HPDE6-E6E7 (cell line): ENCODE results near the gene HDAC11.
"Not testable (repeated sequence)": the region's sequence is repeated elsewhere in the genome, so short reads cannot be mapped to it uniquely, and the experiment has no call there.

Experiments
- DNase-seq: peaks from one replicate; pipeline ENCODE4 v3.0.0; 2011; ENCODE audit warnings: missing footprints; ENCODE audit errors: extremely low spot score

HDAC11 gene

DNA sequence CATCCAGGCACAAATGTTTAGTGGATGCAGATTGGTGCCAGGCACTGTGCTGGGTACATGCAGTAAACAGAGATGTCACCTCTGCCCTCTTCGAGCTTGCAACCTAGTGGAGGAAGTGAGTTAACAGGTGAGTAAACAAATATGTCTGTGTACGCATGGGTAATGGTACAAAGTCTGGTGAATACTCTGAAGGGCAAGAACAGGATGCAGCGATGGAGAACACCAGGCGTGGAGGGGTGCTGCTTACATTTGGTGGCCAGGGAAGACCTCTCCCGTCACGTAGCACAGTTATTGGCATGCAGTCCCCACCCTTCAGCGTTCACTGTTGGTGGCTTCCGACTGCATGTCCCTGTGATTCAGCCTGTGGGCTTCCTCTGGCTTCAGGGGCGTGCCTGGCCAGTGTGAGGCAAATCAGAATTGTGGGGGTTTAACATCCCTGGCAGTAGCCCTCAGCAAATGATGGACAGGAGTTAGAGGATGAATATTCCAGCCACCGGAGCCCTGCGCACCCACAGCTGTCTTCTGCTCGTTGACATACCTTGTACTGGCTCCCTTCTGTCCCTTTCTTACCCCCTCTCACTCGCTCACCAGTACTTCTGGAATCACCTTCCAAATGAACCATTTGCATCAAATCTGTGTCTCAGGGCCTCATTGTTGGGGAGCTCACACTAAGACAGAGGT, 9.1 kb upstream of the HDAC11 start:
- DNase-seq: no peak

DNA sequence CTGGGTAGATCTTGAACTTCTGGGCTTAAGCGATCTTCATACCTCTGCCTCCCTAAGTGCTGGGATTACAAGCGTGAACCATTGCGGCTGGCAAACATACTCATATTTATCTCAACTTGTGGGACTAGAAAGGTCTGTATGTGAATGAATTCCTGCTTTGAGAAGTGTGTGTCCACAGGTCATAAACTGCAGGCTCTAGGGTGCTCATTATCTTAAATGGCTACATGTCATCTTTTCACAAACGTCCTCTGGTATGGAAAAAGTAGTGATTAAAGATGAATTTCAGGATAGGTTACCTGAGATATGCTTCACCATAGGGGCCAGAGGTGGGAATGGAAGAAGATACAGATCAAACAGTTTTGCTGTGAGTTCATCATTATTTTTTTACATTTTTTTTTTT, 7.8 kb upstream of the HDAC11 start:
- no peak for DNase-seq

DNA sequence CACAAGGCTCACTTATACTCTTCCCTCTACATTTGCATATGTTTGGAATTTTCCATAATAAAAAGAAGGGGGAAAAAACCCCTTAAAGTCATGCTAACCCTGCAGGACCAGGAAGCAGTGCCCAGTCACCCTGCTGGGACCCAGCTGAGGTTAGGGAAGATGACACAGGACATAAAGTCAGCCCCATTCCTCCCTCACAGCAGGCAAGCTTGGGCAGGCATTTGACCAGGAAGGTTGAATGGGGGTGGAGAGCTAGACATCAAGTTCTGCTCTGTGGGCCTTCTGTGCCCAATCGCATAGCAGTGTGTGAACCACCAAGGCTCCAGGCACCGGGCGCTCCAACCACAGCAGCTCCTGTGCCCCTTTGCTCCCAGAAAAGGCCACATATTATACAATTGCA, 7.1 kb upstream of the HDAC11 start:
- no peak for DNase-seq

DNA sequence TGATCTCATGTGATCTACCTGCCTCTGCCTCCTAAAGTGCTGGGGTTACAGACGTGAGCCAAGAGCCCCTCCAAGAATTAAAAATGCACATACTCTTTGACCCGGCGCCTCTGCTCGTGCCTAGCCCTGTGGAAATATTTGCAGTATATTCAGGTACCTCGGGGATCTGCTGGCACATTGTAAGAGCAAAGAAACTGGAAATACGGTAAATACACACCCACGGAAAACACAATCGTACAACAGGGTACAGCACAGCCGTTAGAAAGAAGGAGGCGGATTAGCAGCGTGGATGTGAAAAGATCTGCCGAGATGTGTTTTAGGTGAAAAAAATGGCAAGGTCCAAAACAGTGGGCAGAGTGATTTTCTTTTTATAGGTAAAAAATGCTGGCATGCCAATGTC, 6.1 kb upstream of the HDAC11 start:
- no peak for DNase-seq

DNA sequence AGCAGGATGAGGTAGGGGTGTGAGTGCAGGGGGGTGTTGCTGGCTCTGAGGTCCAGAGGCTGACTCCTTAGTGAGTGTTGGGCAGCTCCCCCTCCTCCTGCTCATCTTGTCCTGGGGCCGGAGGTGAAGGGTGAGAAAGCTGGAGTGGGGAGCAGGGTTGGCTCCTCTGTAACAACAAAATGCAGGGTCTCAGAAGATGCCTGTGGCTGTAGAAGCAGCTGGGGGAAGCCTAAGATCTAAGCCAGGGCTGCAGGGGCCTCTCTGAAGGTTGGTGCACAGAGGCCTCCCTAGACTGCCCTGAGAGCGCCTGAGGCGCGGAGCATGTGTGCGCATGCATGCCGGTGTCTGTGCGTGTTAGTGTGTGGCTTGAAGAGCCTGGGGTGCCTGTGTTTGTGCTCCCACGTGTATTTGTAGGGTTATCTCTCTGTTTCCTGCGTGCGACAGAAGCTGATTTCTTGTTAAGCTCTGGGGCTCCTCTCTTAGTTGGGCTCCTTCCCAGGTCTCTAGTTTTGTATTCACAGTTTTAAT, 5.3 kb upstream of the HDAC11 start:
- DNase-seq: no peak

DNA sequence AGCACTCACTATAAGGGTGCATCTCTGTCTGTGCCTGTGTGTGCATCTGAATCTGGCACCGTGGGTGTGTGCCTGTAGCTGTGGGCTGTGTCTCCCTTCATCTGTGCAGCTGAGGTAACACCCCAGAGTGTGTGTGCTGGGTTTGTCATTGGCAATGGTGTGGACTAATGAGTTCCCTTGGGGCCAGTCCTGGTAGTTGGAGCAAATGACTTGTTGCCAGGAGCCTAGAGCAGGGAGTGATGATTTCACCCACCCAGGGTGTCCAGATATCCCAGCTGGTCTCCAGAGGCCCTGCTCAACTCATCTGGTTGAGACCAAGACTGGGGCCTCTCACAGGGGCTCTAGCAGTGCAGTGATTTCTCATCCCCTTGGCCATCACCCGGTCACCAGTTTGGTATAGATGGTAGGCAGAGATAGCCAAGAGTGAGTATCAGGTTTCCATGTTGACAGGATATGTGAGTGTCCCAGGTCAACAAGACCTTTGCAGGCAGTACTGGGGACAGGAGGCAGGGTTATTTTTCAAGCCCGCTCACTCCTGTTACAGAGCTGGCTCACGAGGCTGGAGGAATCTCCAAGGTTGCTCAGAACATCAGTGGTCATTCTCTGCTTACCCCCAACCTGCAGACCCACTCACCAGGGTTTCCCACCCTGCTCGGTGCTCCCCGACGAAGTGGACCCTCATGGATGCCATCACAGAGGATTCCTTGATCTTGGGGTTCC, 4.1 kb upstream of the HDAC11 start:
- no peak for DNase-seq

DNA sequence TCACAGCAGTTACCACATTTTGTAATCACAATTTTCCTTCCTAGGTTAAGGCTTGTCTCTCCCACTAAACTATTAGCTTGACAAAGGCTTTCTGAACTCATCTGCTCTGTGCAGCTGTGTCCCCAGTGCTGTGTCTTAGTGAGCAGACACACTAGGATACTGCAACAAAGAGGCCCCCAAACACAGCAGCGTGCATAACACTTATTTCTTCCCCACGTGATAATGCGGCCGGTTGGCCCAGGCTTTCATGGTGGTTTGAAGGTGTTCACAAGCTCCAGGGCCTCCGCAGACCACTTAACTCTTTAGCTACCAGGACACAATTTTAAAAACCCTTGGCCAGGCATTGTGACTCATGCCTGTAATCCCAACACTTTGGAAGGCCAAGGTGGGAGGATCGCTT, 2.2 kb upstream of the HDAC11 start:
- no peak for DNase-seq

DNA sequence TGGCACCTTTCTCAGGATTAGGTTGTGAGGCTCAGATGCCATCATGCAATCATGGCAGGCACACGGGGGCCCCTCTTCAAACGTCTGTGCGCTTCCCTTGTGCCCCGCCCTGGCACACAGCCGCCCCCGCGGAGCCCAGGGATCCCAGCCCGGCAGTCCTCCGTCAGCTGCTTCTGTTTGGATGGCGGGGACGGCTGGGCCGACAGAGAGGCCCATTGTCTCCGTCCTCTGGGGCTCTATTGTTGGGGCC, 849 bp upstream of the HDAC11 start:
- DNase-seq: no peak

DNA sequence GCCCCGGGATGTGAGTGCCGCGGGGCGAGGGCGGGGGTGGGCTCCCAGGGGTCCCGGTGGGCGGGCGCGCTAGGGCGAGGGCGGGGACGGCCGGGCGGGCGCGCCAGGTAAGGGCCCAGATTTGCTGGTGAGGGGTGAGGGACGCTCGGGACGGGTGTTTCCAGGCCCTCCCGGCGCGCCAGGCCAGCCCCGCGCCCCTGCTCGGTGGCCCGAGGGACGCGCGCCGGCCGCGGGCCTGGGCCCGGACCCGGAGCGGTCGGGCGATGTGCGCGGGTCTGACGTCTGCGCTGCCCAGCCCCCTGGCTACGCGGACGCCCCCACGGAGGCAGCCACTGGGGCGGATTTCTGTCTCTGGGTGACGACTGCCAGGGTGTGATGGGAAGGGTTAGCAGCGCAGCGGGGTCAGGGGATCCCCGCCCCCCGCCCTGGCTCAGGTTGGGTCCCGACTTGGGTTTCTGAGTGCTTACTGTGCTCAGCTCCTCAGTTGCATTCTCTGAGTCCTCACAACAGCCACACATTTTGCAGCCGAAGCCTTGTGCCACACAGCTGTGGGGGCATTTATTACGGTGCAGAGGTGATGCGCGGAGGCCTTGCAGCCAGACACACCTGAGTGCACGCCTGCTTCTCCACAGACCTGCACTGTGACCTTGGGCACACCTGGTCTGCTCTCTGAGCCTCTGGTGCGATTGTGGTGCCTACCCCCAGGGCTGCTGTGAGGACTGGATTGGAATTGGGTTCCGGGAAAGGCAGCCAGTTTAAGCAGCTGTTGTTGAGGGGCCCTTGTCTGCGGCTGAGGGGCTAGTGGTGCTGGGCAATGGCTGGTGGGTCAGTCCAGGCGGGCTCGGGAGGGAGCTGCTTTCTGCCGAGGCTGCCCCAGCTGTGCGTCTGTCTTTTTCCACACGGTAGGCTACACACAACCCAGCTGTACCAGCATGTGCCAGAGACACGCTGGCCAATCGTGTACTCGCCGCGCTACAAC, 523 bp downstream of the HDAC11 start:
- DNase-seq: no peak

DNA sequence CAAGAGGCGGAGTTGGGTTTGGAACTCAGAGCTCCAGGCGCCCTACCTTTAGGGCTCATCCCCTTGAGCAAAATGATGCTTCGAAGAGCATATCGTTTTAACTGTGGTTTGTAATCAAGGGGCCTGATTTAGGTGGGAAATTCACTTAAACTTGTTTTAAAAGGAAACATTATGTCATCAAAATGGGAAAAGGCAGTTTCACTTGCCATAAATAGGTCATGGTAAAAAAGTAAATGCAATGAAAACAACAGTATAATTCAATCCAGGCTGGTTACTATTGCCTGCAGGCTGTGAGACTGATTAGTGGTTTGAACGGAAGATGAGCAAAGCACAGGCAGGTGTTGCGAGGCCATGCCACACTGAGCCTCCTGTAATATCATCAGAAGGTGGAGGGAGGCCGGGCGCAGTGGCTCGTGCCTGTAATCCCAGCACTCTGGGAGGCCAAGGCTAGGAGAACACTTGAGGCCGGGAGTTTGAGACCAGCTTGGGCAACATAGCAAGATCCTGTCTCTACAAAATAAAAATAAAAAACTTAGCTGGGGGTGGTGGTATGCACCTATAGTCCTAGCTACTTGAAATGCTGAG, 2.1 kb downstream of the HDAC11 start:
- no peak for DNase-seq

DNA sequence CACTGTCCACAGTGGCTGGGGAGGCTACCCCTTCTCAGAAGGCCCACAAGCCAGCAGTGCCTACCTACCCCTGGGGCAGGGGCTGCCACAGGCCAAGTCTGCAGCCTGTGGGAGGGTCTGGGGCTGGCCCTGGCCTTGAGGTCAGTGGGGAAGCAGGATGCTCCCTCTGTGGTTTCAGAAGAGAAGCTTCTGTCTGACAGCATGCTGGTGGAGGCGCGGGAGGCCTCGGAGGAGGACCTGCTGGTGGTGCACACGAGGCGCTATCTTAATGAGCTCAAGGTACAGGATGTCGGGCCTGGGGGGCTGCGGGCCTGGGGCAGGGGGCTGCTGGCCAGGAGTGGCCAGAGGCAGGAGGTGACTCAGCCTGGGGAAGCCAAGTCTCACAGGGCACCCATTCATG, 3.2 kb downstream of the HDAC11 start:
- no peak for DNase-seq

DNA sequence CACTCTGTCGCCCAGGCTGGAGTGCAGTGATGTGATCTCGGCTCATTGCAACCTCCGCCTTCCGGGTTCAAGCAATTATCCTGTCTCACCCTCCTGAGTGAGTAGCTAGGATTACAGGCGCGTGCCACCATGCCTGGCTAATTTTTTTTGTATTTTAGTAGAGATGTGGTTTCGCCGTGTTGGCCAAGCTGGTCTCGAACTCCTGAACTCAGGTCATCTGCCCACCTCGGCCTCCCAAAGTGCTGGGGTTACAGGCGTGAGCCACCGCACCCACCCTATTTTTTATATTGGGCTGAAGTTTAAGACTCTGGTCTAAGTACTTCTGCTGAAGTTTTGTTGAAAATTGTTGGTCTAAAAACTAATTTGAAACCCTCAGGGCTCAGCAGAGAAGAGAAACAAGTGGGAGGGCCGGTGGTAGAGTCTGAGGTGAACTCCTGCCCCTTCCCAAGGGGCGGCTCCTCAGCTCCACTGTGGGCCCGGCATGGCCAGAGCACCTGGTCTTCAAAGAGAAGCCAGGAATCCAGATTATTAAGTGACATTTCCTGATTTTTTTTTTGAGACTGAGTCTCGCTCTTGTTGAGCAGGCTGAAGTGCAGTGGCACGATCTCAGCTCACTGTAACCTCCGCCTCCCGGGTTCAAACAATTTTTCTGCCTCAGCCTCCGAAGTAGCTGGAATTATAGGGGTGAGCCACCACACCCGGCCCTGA, 4.0 kb downstream of the HDAC11 start:
- DNase-seq: no peak

DNA sequence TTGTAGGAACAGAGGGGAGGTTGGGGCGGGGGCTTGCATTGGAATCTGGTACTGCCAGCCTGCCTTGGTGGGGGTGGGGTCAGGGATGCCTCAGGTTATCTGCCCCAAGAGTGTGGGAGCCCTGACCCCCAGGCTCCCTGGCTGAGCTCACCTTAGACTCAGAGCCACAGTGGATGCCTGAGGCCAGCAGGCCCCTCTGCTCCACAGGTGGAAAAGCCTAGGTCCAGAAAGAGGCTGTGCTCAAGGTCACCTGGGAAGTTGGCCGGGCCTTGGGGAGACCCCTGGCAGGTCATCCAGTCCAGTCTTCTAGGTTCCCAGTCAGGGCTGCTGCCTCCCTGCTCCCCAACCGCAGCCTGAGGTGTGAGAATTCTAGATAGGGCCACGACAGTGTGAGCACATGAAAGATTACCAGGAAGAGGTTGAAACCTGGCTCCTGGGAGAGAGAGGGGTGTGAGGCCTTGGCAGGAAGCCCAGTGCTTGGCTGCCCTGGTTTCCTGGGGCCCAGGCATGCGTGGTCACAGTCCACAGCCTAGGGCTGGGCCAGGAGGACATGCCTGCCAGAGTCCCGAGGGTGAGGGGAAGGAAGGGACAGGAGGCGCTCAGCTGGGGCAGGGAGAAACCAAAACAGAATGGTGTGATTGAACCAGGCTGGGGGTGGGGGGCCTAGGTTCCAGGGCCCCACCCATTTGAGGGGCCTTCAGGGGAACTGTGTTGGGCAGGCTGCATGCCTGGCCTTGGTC, 4.9 kb downstream of the HDAC11 start:
- DNase-seq: no peak

DNA sequence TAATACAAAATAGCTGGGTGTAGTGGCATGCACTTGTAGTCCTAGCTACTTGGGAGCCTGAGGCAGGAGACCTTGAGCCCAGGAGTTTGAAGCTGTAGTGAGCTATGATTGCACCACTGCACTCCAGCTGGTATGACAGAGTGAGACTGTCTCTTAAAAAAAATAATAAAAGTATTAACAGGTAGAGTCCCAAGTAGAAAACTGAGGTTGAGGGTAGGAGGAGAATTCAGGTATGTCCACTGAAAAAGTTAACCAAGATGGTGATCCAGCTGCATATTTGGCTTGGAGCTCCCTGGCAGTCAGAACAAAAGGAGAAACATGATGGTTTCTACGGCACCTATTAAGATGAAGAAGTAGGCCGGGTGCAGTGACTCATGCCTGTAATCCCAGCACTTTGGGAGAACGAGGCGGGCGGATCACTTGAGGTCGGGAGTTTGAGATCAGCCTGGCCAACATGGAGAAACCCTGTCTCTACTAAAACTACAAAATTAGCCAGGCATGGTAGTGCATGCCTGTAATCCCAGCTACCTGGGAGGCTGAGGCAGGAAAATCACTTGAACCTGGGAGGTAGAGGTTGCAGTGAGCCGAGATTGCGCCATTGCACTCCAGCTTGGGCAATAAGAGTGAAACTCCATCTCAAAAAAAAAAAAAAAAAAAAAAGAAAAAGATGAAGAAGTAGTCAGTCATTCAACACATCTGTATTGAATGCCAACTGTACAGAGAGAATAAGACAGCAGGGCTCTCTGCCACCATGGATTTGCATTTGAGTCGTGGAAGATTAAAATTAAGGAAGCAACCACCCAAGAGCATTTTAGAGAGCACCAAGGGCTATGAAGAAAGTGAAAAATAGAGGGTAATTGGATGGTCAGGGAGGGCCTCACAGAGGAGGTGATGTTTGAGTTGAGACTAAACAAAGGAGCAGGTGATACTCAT, 5.8 kb downstream of the HDAC11 start:
- not testable (repeated sequence) for DNase-seq

DNA sequence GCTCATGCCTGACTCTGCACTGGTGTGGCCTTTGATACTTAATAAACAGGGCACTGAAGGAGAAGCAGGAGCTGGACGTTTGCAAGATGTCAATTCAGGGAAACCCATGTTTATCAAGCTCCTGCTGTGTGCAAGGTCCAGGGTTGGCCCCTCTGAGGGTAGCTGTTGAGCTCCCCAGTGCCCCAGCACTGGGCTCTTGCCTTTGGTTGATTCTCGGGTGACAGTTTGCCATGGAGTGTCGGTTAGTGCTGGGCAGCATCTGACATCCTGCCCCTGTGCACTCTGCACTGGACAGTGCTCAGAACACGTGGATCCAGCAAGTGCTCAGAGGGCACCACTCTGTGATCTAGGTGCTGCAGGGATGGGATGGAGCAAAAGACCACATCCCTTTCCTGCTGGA, 7.3 kb downstream of the HDAC11 start:
- no peak for DNase-seq

DNA sequence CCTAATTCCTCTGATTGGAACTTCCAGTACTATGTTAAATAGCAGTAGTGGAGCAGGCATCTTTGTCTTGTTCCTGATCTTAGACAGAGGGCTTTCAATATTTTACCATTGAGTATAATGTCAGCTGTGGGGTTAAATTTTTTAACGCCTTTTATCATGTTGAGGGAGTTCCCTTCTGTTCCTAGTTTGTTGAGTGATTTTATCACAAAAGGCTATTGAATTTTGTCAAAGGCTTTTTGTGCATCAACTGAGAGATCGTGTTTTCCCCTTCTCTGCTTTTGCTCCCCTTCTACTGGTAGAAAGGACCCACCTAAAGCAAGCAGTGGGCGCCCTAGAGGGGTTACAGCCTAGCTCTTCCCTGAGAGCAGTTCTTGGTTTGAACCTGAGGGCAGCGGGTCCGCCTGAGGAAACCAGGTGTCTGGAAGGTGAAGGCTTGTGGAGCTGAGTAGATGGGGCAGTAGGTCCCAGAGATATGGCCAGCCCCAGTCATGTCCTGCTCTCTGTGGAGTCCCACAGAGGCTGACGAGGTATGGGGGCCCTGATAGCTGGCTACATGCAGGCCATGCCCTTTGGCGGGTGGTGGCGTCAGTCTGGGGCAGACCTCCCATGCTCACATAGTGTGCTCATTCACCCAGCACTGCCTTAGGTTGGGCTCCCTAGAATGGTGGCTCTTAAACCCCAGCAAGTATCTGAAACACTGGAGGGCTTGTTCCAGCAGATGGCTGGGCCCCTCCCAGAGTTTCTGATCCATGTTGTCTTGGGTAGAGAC, 11.3 kb downstream of the HDAC11 start:
- no peak for DNase-seq

DNA sequence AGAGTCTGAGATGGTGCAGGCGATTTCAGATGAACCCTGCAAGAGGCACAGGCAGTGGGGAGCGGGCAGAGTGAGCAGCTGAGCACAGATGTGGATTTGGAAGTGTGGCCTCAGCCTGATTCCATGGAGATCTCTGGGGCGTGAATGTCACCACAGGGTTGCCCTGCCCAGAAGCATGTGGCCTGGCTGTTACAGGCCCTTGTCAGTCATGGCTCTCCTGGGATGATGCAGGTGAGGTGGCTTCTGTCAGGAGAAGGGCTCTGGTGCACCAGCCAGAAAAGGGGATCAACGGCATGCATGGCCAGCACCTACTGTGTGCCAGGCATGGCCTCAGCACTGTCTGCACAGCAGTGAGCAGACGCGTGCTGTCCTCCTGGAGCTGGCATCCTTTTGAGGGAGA, 11.9 kb downstream of the HDAC11 start:
- DNase-seq: no peak

DNA sequence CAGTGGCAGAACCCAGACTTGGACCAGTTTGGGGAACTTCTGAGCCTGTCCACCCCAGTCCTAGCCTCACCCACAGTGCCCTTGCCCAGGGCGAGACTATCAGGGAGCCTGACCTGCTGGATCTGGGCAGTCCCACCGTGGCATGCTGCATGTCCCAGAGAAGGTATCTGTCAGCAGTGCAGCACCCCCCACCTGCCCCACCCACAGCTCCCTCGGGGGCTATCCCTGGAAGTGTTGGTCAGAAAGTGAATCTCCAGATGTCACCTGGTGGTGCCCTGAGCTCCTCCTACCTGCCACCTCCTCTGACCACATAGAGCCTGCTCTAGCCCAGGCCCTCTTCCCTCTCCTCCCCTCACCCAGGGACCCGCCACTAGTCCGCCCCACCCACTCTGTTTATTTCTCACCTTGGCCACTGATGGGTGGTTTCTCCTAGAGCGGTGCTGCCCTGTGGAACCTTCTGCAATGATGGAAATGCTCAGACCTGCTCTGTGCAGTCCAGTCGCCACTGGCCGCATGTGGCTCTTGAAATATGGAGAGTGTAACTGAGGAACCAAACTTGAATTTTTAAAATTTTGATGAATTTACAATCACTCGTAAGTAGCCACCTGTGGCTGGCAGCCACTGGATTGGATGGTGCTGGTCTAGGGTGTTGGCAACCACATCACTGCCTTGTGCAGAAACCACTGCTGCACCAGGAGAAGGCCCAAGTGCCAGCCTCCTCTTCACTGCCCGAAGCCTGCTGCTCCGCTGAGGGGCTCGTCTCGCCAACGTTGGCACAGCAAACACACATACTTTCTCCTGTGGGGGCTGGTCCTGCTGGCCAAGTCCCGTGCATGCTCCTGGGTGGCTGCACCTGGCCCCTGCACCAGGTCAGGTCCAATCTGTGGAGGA, 13.1 kb downstream of the HDAC11 start:
- no peak for DNase-seq
